Lung (tissue), 12 donors: ENCODE measurements around the gene NEO1. TPM values are rescaled to one million over a fixed set of nuclear protein-coding genes. Genes with fewer than 3 reads are reported as not detected.

Experiments
- ATAC-seq: fragments of 200-7000 bp; cut with Tn5 transposase; one replicate; pipeline ENCODE4 v1.9.1; 2020; ENCODE audit warnings: moderate number of reproducible peaks; ENCODE audit not compliant: insufficient read depth, low FRiP score
- DNase-seq, 3 donors: peaks; one replicate each; pipeline ENCODE4 v3.0.0-alpha.2; 2013 to 2017
- H3K27ac ChIP-seq, 2 donors: one replicate each; pipeline ENCODE4 v1.5.1; 2013; ENCODE audit warnings: mild to moderate bottlenecking in 2 of 2, moderate library complexity in 2 of 2, control low read depth in 1 of 2, inconsistent platforms in 1 of 2, low read depth in 1 of 2, low read length in 1 of 2
- H3K27me3 ChIP-seq, 3 donors: one replicate each; pipeline ENCODE4 v1.5.1; 2013; ENCODE audit warnings: low read length in 2 of 3; ENCODE audit not compliant: control insufficient read depth in 3 of 3, insufficient read depth in 3 of 3
- H3K36me3 ChIP-seq, 4 donors: one replicate each; pipeline ENCODE4 v1.5.1; 2013; ENCODE audit warnings: low read length in 4 of 4, mild to moderate bottlenecking in 1 of 4, moderate library complexity in 1 of 4; ENCODE audit not compliant: control insufficient read depth in 4 of 4, insufficient read depth in 4 of 4
- H3K4me1 ChIP-seq, 5 donors: one replicate each; pipeline ENCODE4 v1.5.1; 2013; ENCODE audit warnings: low read length in 5 of 5, mild to moderate bottlenecking in 2 of 5, moderate library complexity in 1 of 5; ENCODE audit not compliant: control insufficient read depth in 5 of 5, insufficient read depth in 5 of 5
- H3K4me3 ChIP-seq: one replicate; pipeline ENCODE4 v1.5.1; 2013; ENCODE audit warnings: mild to moderate bottlenecking, control low read depth, moderate library complexity
- H3K9ac ChIP-seq, 2 donors: one replicate each; pipeline ENCODE4 v1.5.1; 2013; ENCODE audit warnings: low read length in 2 of 2, control low read depth in 1 of 2; ENCODE audit not compliant: insufficient read depth in 1 of 2
- H3K9me3 ChIP-seq, 4 donors: one replicate each; pipeline ENCODE4 v1.5.1; 2013; ENCODE audit warnings: low read length in 3 of 4, mild to moderate bottlenecking in 1 of 4, moderate library complexity in 1 of 4; ENCODE audit not compliant: control insufficient read depth in 4 of 4, insufficient read depth in 3 of 4
- CTCF ChIP-seq: IDR thresholded peaks from 2 replicates; pipeline ENCODE4 v1.5.1; 2012; ENCODE audit warnings: mild to moderate bottlenecking; ENCODE audit errors: control extremely low read depth, extremely low read depth
- WGBS, 2 donors: extraction: QIAGEN DNeasy Blood & Tissue Kit; methylation state at CpG; one replicate each; pipeline ENCODE4 v1.1.7; 2013; 5-methylcytosine and 5-hydroxymethylcytosine counted together
- polyA plus RNA-seq, 2 donors: library from polyadenylated mRNA; stranded (reverse); fragments of 200-250 nt; gene quantifications; one replicate each; pipeline ENCODE4 v1.2.1, GENCODE V29; 2013
- total RNA-seq, 2 donors: library from RNA; depleted of rRNA in 1 of 2; stranded (reverse); fragments of >200 nt in 1 of 2; gene quantifications; one replicate each; pipeline ENCODE4 v1.2.1, GENCODE V29; 2014 to 2021
- donor health status: control.
- donor health status: control.
- donor health status: Bipolar disorder and iron deficiency.
- donor health status: healthy.
- donor health status: DM: yes; HTN: yes; CAD: no.

Gene NEO1
- total and polyA plus RNA-seq, 4 donors, result 6.9 to 70.8 (median 16.5) TPM

GRCh38 chr15:73325191-73325861, 273.1 kb downstream of the NEO1 start:
- H3K9me3 ChIP-seq, result peaks cover 0 to 6% (median 0%) of the 10 kb centered on the region in 4 donors
- ATAC-seq, result no peak
- H3K4me3 ChIP-seq, result no peak overlapping the region
- no peaks in the 10 kb centered on the region for H3K36me3 ChIP-seq
- H3K27me3 ChIP-seq, result no peaks in the 10 kb centered on the region
- no peaks in the 10 kb centered on the region for H3K4me1 ChIP-seq
- H3K9ac ChIP-seq, result no peak overlapping the region
- no peak overlapping the region for H3K27ac ChIP-seq
- peak in 1 of 3 donors; percentile 10 for DNase-seq
- no peak for TF ChIP-seq CTCF
- WGBS, 2 donors, result 59 to 60% methylated on average over 29 of the region's 29 CpGs

- WGBS, 2 donors, result 36 to 39% methylated on average over 4 of the region's 4 CpGs
- ATAC-seq, result no peak
- Histone ChIP-seq H3K4me3 (no peak overlapping the region), H3K4me1 (no peaks in the 10 kb centered on the region), H3K27ac (no peak overlapping the region), H3K9ac (no peak overlapping the region), H3K36me3 (no peaks in the 10 kb centered on the region), H3K9me3 (peaks cover 0 to 6% (median 0%) of the 10 kb centered on the region in 4 donors), H3K27me3 (no peaks in the 10 kb centered on the region)
- DNase-seq, result peak in 1 of 3 donors; percentile 6
- no peak for TF ChIP-seq CTCF
These were observed 273.9 kb downstream of the NEO1 start for GRCh38 chr15:73326157-73326556.

- H3K4me1 ChIP-seq, result no peaks in the 10 kb centered on the region
- no peaks in the 10 kb centered on the region for H3K36me3 ChIP-seq
- ATAC-seq (no peak), DNase-seq (peak in 1 of 3 donors; percentile 2)
- no peak for TF ChIP-seq CTCF
- no peaks in the 10 kb centered on the region for H3K27me3 ChIP-seq
- no peak overlapping the region for H3K4me3 ChIP-seq
- no peak overlapping the region for H3K9ac ChIP-seq
- H3K27ac ChIP-seq, result no peak overlapping the region
- H3K9me3 ChIP-seq, result peaks cover 0 to 6% (median 0%) of the 10 kb centered on the region in 4 donors
- 84 to 86% methylated on average over 12 of the region's 12 CpGs for WGBS, 2 donors
These were observed 276.0 kb downstream of the NEO1 start for GRCh38 chr15:73328149-73328820.
